Right renal cortex interstitium (tissue), 3 donors: ENCODE results near the gene EML6. TPM values are rescaled to one million over a fixed set of nuclear protein-coding genes. Genes with fewer than 3 reads are reported as not detected.

Source experiments
- DNase-seq, 3 donors: peaks; one replicate each; pipeline ENCODE4 v3.0.0-alpha.2; 2013; ENCODE audit warnings: low read depth in 3 of 3, low spot score in 2 of 3
- polyA plus RNA-seq, 3 donors: library from polyadenylated mRNA; unstranded; fragments of 120-200 nt; gene quantifications; one replicate each; pipeline ENCODE4 v1.2.1, GENCODE V29; 2013; ENCODE audit not compliant: insufficient read length in 3 of 3

EML6 gene
- polyA plus RNA-seq, 3 donors = 12.7 to 16.9 (median 13.3) TPM

GRCh38 chr2:54704688-54705605, 18.5 kb upstream of the EML6 start:
- DNase-seq = peak in 1 of 3 donors; percentile 27

GRCh38 chr2:54706622-54707021, 16.8 kb upstream of the EML6 start:
- no peak for DNase-seq

- peak in 1 of 3 donors; percentile 31 for DNase-seq
These were observed 14.7 kb upstream of the EML6 start for GRCh38 chr2:54708584-54709335.

- no peak for DNase-seq
These were observed 14.1 kb upstream of the EML6 start for GRCh38 chr2:54709336-54709809.

- DNase-seq = no peak
These were observed 13.2 kb upstream of the EML6 start for GRCh38 chr2:54710216-54710615.

GRCh38 chr2:54712516-54712915, 10.9 kb upstream of the EML6 start:
- DNase-seq = no peak

- no peak for DNase-seq
These were observed 8.5 kb upstream of the EML6 start for GRCh38 chr2:54714996-54715395.

GRCh38 chr2:54716375-54716774, 7.1 kb upstream of the EML6 start:
- no peak for DNase-seq

- no peak for DNase-seq
These were observed 2.9 kb upstream of the EML6 start for GRCh38 chr2:54720563-54720962.

- no peak for DNase-seq
These were observed 821 bp upstream of the EML6 start for GRCh38 chr2:54722641-54723040.

- no peak for DNase-seq
These were observed 616 bp downstream of the EML6 start for GRCh38 chr2:54723996-54724559.

- no peak for DNase-seq
These were observed 1.3 kb downstream of the EML6 start for GRCh38 chr2:54724560-54725342.

- DNase-seq = no peak
These were observed 2.1 kb downstream of the EML6 start for GRCh38 chr2:54725343-54726099.

- DNase-seq = no peak
These were observed 3.0 kb downstream of the EML6 start for GRCh38 chr2:54726431-54726830.

- no peak for DNase-seq
These were observed 3.5 kb downstream of the EML6 start for GRCh38 chr2:54726940-54727339.

GRCh38 chr2:54728669-54729120, 5.2 kb downstream of the EML6 start:
- no peak for DNase-seq

- no peak for DNase-seq
These were observed 12.2 kb downstream of the EML6 start for GRCh38 chr2:54735636-54736035.

GRCh38 chr2:54738281-54738680, 14.8 kb downstream of the EML6 start:
- no peak for DNase-seq

- no peak for DNase-seq
These were observed 16.9 kb downstream of the EML6 start for GRCh38 chr2:54740333-54740732.

- no peak for DNase-seq
These were observed 17.8 kb downstream of the EML6 start for GRCh38 chr2:54741250-54741649.
